DOHH2 (cell line): Measurements from ENCODE around the gene NOTO.

ENCODE experiments used
- H3F3A ChIP-seq: fragments of 200-600 bp; sonication (generic), shearing (Covaris generic); 2 replicates; pipeline ENCODE4 v1.6.0; 2016; ENCODE audit warnings: antibody characterized with exemption, mild to moderate bottlenecking; ENCODE audit not compliant: control insufficient read depth, insufficient read depth
- H3K27ac ChIP-seq: fragments of 200-600 bp; sonication (generic); 2 replicates; pipeline ENCODE4 v1.5.1; 2014; ENCODE audit warnings: low read depth, mild to moderate bottlenecking, low read length, moderate library complexity
- H3K27me3 ChIP-seq: fragments of 200-600 bp; sonication (generic); 2 replicates; pipeline ENCODE4 v1.6.1; 2014; ENCODE audit warnings: mild to moderate bottlenecking, low read length, mixed read lengths; ENCODE audit not compliant: control insufficient read depth
- H3K36me3 ChIP-seq: fragments of 200-600 bp; sonication (generic); 2 replicates; pipeline ENCODE4 v1.6.1; 2014; ENCODE audit warnings: mild to moderate bottlenecking, low read length, moderate library complexity, mixed read lengths; ENCODE audit not compliant: control insufficient read depth
- H3K4me1 ChIP-seq: fragments of 200-600 bp; sonication (generic); 2 replicates; pipeline ENCODE4 v1.6.1; 2014; ENCODE audit warnings: mild to moderate bottlenecking, low read length, mixed read lengths; ENCODE audit not compliant: control insufficient read depth
- H3K4me2 ChIP-seq: fragments of 200-600 bp; sonication (generic); 2 replicates; pipeline ENCODE4 v1.6.0; 2014; ENCODE audit warnings: mild to moderate bottlenecking, low read length, moderate library complexity
- H3K4me3 ChIP-seq: fragments of 200-600 bp; sonication (generic); 2 replicates; pipeline ENCODE4 v1.5.1; 2014; ENCODE audit warnings: mild to moderate bottlenecking, low read length, mixed read lengths
- H3K79me2 ChIP-seq: fragments of 200-600 bp; sonication (generic); 2 replicates; pipeline ENCODE4 v1.6.1; 2014; ENCODE audit warnings: mild to moderate bottlenecking, low read length, mixed read lengths; ENCODE audit not compliant: control insufficient read depth
- H3K9me2 ChIP-seq: fragments of 200-600 bp; sonication (generic); replicated peaks from 2 replicates; pipeline ENCODE4 v1.6.1; 2014; ENCODE audit warnings: mild to moderate bottlenecking, low read length, mixed read lengths; ENCODE audit not compliant: control insufficient read depth
- H3K9me3 ChIP-seq: fragments of 200-600 bp; sonication (generic); 2 replicates; pipeline ENCODE4 v1.6.1; 2014; ENCODE audit warnings: antibody characterized with exemption, low read length, mixed read lengths; ENCODE audit not compliant: control insufficient read depth, insufficient read depth
- H4K20me1 ChIP-seq: fragments of 200-600 bp; sonication (generic); 2 replicates; pipeline ENCODE4 v1.6.0; 2014; ENCODE audit warnings: low read depth, mild to moderate bottlenecking, antibody characterized with exemption, low read length, moderate library complexity; ENCODE audit not compliant: control insufficient read depth, insufficient read depth
- CTCF ChIP-seq: fragments of 200-600 bp; sonication (generic); IDR thresholded peaks from one replicate; pipeline ENCODE4 v1.5.1; 2014; ENCODE audit warnings: antibody characterized with exemption, mild to moderate bottlenecking, low read depth, low read length; ENCODE audit not compliant: poor library complexity, severe bottlenecking
- EZH2phosphoT487 ChIP-seq: fragments of 200-600 bp; sonication (generic); IDR thresholded peaks from 2 replicates; pipeline ENCODE4 v1.6.1; 2017; ENCODE audit warnings: borderline replicate concordance, mild to moderate bottlenecking, antibody characterized with exemption, low read length, moderate library complexity, mixed read lengths

NOTO gene

GRCh38 chr2:73255007-73255644 is 52.8 kb downstream of the NOTO start:
- H3F3A ChIP-seq = peaks cover 30% of the 10 kb centered on the region
- no peaks in the 10 kb centered on the region for H3K79me2 ChIP-seq
- no peak overlapping the region for H3K27ac ChIP-seq
- H4K20me1 ChIP-seq = peaks cover 2% of the 10 kb centered on the region; the same call in 1 of the 2 replicates
- H3K36me3 ChIP-seq = peaks cover 88% of the 10 kb centered on the region
- TF ChIP-seq EZH2phosphoT487 = no peak
- TF ChIP-seq CTCF = no peak
- peaks cover 14% of the 10 kb centered on the region for H3K4me1 ChIP-seq
- no peaks in the 10 kb centered on the region for H3K9me2 ChIP-seq
- no peak overlapping the region for H3K4me3 ChIP-seq
- no peaks in the 10 kb centered on the region for H3K9me3 ChIP-seq
- H3K4me2 ChIP-seq = no peak overlapping the region
- no peaks in the 10 kb centered on the region for H3K27me3 ChIP-seq

- H3F3A ChIP-seq = peaks cover 30% of the 10 kb centered on the region
Observed at GRCh38 chr2:73255907-73256617, 53.7 kb downstream of the NOTO start.

GRCh38 chr2:73256618-73256922 is 54.2 kb downstream of the NOTO start:
- no peaks in the 10 kb centered on the region for H4K20me1 ChIP-seq
- H3K9me2 ChIP-seq = no peaks in the 10 kb centered on the region
- H3K4me2 ChIP-seq = no peak overlapping the region
- peaks cover 89% of the 10 kb centered on the region for H3K36me3 ChIP-seq
- peaks cover 14% of the 10 kb centered on the region for H3K4me1 ChIP-seq
- H3F3A ChIP-seq = peaks cover 30% of the 10 kb centered on the region
- H3K4me3 ChIP-seq = no peak overlapping the region
- no peaks in the 10 kb centered on the region for H3K27me3 ChIP-seq
- no peaks in the 10 kb centered on the region for H3K9me3 ChIP-seq
- TF ChIP-seq EZH2phosphoT487 (no peak), CTCF (no peak)
- no peaks in the 10 kb centered on the region for H3K79me2 ChIP-seq
- H3K27ac ChIP-seq = no peak overlapping the region

More at GRCh38 chr2:73255907-73256617, 53.7 kb downstream of the NOTO start:
- Histone ChIP-seq H3K36me3 (peaks cover 85% of the 10 kb centered on the region), H3K27ac (no peak overlapping the region), H3K27me3 (no peaks in the 10 kb centered on the region), H3K79me2 (no peaks in the 10 kb centered on the region), H4K20me1 (no peaks in the 10 kb centered on the region), H3K9me2 (no peaks in the 10 kb centered on the region), H3K4me2 (no peak overlapping the region), H3K4me1 (peaks cover 14% of the 10 kb centered on the region), H3K4me3 (no peak overlapping the region), H3K9me3 (no peaks in the 10 kb centered on the region)
- TF ChIP-seq CTCF (no peak), EZH2phosphoT487 (no peak)
